Choroid plexus epithelial cell (primary cell): ENCODE data around the gene RAB44.
"Not testable (repeated sequence)": the region's sequence is repeated elsewhere in the genome, so short reads cannot be mapped to it uniquely, and the experiment has no call there.

Source experiments
- DNase-seq: peaks from one replicate; pipeline ENCODE4 v3.0.0-alpha.2; 2010; ENCODE audit warnings: low read depth
- H3K4me3 ChIP-seq: 2 replicates; pipeline ENCODE4 v1.5.1; 2011; ENCODE audit warnings: low read depth, mild to moderate bottlenecking, control low read depth, low read length, moderate library complexity
- CTCF ChIP-seq: conservative IDR thresholded peaks from 2 replicates; pipeline ENCODE4 v1.5.1; 2011; ENCODE audit warnings: low read depth, mild to moderate bottlenecking, control low read depth, inconsistent platforms, low read length, moderate library complexity

The RAB44 gene

GRCh38 chr6:36700071-36700812, 2.6 kb downstream of the RAB44 start:
- no peak for DNase-seq
- TF ChIP-seq CTCF: no peak
- no peak overlapping the region for H3K4me3 ChIP-seq

GRCh38 chr6:36700831-36701230, 3.2 kb downstream of the RAB44 start:
- no peak overlapping the region for H3K4me3 ChIP-seq
- no peak for DNase-seq
- no peak for TF ChIP-seq CTCF

GRCh38 chr6:36701401-36701991, 3.9 kb downstream of the RAB44 start:
- TF ChIP-seq CTCF: no peak
- no peak for DNase-seq
- H3K4me3 ChIP-seq: no peak overlapping the region

GRCh38 chr6:36702656-36703055, 5.0 kb downstream of the RAB44 start:
- H3K4me3 ChIP-seq: no peak overlapping the region
- TF ChIP-seq CTCF: no peak
- no peak for DNase-seq

- no peak overlapping the region for H3K4me3 ChIP-seq
- TF ChIP-seq CTCF: no peak
- DNase-seq: no peak
Observed at GRCh38 chr6:36703081-36703606, 5.5 kb downstream of the RAB44 start.

- no peak overlapping the region for H3K4me3 ChIP-seq
- no peak for DNase-seq
- TF ChIP-seq CTCF: no peak
Observed at GRCh38 chr6:36703982-36704381, 6.4 kb downstream of the RAB44 start.

GRCh38 chr6:36704961-36705577, 7.4 kb downstream of the RAB44 start:
- not testable (repeated sequence) for DNase-seq, H3K4me3 ChIP-seq
